ENCODE measurements around the gene PPP1R9B. TPM values are rescaled to one million over a fixed set of nuclear protein-coding genes. Genes with fewer than 3 reads are reported as not detected.

PPP1R9B gene
- total RNA-seq, 4 donors from 2014 or later: 28.4 to 54.9 (median 36.9) TPM

DNA sequence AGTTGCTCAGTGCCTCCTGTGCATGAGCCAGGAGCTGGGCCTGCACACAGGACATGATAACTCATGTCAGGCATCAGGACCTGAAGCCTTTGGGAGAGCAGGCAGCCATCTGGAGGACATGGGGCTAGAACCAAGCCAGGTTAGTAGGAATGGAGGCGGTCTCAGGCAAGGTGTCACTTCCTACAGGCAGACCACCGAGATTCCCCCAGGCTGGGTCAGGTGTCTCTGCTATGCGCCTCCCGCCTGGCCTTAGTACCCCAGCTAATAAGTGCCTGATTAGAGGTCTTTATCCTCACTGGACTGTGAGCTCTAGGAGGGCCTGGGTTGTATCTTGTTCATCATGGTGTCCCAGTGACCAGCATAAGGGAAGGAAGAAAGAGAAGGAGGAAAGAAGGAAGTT, 36.1 kb downstream of the PPP1R9B start:
- Histone ChIP-seq H3K27ac (no peak overlapping the region), H3K4me1 (peaks cover 0 to 42% (median 25%) of the 10 kb centered on the region in 4 donors), H3K27me3 (peaks cover 0 to 34% of the 10 kb centered on the region in 2 donors), H3K36me3 (peaks cover 0 to 19% (median 0%) of the 10 kb centered on the region in 3 donors), H3K9me3 (no peaks in the 10 kb centered on the region), H3K4me3 (no peak overlapping the region)
- TF ChIP-seq CTCF (IDR thresholded peaks at IDR 0.05): no peak
- TF ChIP-seq POLR2A (IDR thresholded peaks at IDR 0.05): no peak
- TF ChIP-seq EP300 (IDR thresholded peaks at IDR 0.05): no peak
- DNase-seq (ENCODE audit: low spot score in 2 of 2): no peak
- 82 to 84% methylated on average over 3 to 4 of the region's 4 CpGs for WGBS, 2 donors

GRCh38 chr17:50113624-50114320, 36.7 kb downstream of the PPP1R9B start:
- peak overlapping the region in 1 of 4 donors; percentile 94 for H3K27ac ChIP-seq
- WGBS, 2 donors: 76 to 80% methylated on average over 6 to 7 of the region's 7 CpGs
- no peak overlapping the region for H3K4me3 ChIP-seq
- DNase-seq (ENCODE audit: low spot score in 2 of 2): no peak
- peaks cover 0 to 42% (median 25%) of the 10 kb centered on the region in 4 donors for H3K4me1 ChIP-seq
- no peaks in the 10 kb centered on the region for H3K9me3 ChIP-seq
- peaks cover 0 to 26% (median 0%) of the 10 kb centered on the region in 3 donors for H3K36me3 ChIP-seq
- no peak for TF ChIP-seq POLR2A (IDR thresholded peaks at IDR 0.05)
- no peak for TF ChIP-seq EP300 (IDR thresholded peaks at IDR 0.05)
- TF ChIP-seq CTCF (IDR thresholded peaks at IDR 0.05): no peak
- H3K27me3 ChIP-seq: peaks cover 0 to 34% of the 10 kb centered on the region in 2 donors

DNA sequence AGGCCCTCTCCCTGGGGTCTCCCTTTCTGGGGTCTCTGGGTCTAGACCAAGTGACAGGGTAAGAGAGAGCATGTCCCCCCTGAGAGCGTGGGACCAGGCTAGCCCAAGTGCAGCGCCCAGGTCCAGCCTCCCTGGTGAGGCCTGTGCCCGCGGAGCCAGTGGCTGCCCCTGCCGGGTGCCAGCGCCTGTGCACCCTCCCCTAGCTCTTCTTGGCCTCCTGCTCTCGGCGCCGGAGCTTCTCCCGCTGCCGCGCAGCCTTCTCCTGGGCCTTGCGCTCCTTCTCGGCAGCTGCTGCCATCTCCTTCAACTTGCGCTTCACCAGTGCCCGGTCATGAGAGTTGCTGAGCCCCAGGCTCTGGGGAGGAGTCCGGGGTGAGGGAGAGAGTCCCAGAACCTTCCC, 37.8 kb downstream of the PPP1R9B start:
- WGBS, 2 donors: 53 to 63% methylated on average over 14 to 17 of the region's 17 CpGs
- Histone ChIP-seq H3K27ac (peak overlapping the region; percentile 60 to 94 (median 83)), H3K4me1 (peaks cover 0 to 41% (median 25%) of the 10 kb centered on the region in 4 donors), H3K4me3 (no peak overlapping the region), H3K27me3 (peaks cover 0 to 23% of the 10 kb centered on the region in 2 donors), H3K9me3 (no peaks in the 10 kb centered on the region), H3K36me3 (peaks cover 0 to 36% (median 0%) of the 10 kb centered on the region in 3 donors)
- no peak for DNase-seq (ENCODE audit: low spot score in 2 of 2)
- TF ChIP-seq POLR2A (IDR thresholded peaks at IDR 0.05) (no peak), CTCF (IDR thresholded peaks at IDR 0.05) (peak in 4 of 5 experiments; percentile 6 to 20 (median 12))

DNA sequence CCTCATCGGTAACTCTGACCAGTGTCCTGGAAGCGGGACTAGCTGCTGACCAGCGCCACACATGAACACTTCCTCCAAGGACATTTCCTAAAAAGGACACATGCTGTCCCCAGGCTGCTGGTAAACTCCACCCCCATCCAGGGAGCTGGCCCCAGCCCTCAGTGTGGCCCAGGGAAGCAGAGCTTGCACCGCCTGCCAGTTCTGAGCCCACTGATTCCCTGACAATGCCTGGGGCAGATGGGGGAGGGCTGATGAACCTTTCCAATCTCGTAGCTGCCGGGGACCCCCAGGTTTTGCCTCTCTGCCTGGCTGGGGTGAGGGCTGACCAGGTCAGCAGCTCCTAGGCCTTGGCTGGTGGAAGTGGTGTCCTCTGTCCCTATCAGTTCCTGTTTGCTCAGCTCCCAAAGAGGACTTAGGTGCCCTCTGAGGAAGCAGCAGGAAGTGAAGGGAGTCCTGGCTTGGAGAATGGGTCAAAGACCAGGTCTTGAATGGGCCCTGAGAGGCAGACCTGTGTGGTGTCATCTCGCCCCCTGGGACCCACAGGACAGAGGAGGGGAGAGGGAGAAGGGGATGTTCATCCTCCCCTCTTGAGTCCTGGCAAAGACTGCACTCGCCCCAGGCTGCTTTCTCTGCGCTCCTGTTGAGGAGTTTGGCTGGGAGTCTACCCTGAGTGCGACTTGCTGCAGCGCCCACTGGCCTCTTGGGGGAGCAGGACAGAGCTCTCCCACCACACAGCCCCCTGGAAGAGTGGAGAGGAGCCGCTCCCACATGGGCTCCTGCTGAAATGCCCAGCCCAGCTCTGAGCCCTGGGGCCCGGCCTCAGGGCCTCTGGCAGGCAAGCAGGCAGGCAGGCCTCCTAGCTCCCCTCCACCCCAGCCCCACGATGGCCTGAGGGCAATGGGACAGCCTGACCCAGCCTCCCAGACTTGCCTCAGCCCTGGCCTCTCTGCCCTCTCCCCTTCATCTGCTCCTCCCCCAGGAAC, 38.5 kb downstream of the PPP1R9B start:
- peak overlapping the region; percentile 60 to 94 (median 83) for H3K27ac ChIP-seq
- TF ChIP-seq POLR2A (IDR thresholded peaks at IDR 0.05) (peak in 1 of 2 donors; percentile 28), CTCF (IDR thresholded peaks at IDR 0.05) (peak in 1 of 5 experiments; percentile 3), EP300 (IDR thresholded peaks at IDR 0.05) (peak; percentile 17 to 74)
- H3K4me3 ChIP-seq: no peak overlapping the region
- WGBS, 2 donors: 44 to 57% methylated on average over 10 to 11 of the region's 14 CpGs
- H3K27me3 ChIP-seq: peaks cover 0 to 16% of the 10 kb centered on the region in 2 donors
- H3K9me3 ChIP-seq: no peaks in the 10 kb centered on the region
- peaks cover 0 to 44% (median 0%) of the 10 kb centered on the region in 3 donors for H3K36me3 ChIP-seq
- peaks cover 0 to 34% (median 18%) of the 10 kb centered on the region in 4 donors for H3K4me1 ChIP-seq
- no peak for DNase-seq (ENCODE audit: low spot score in 2 of 2)

Measured in tibial nerve (tissue), 4 donors.